ENCODE results near the gene MYLIP. TPM values are rescaled to one million over a fixed set of nuclear protein-coding genes. Genes with fewer than 3 reads are reported as not detected.

MYLIP gene
- total RNA-seq, 1 experiment from 2014 or later: 12.5 TPM

- Histone ChIP-seq H3K4me1 (ENCODE audit: insufficient read depth, low read length) (peaks cover 6% of the 10 kb centered on the region), H3K9ac (ENCODE audit: low read length) (no peak overlapping the region), H3K9me3 (ENCODE audit: low read length) (no peaks in the 10 kb centered on the region), H3K27me3 (ENCODE audit: low read length) (peaks cover 45% of the 10 kb centered on the region), H3K4me2 (ENCODE audit: low read length) (no peak overlapping the region), H3K79me2 (ENCODE audit: low read length) (peaks cover 19% of the 10 kb centered on the region), H3K36me3 (ENCODE audit: low read depth, low read length) (no peaks in the 10 kb centered on the region), H4K20me1 (ENCODE audit: low read length) (no peaks in the 10 kb centered on the region), H3F3A (ENCODE audit: low read length, unreplicated experiment) (no peaks in the 10 kb centered on the region), H3K4me3 (ENCODE audit: low read length) (no peak overlapping the region), H2AFZ (ENCODE audit: low read length) (no peak overlapping the region), H3K9me2 (replicated peaks; ENCODE audit: low read length) (no peaks in the 10 kb centered on the region), H3K27ac (ENCODE audit: low read length) (no peak overlapping the region)
- intact Hi-C loops (cut with micrococcal nuclease): loop anchor here (5.0 kb wide), 1 partner anchor 434 kb away; no protein-coding TSS in a partner anchor
- POLR2A ChIA-PET (ENCODE audit: unreplicated experiment): no interaction called here
- BruUV-seq (replicated peaks): no TSS peak
- DNase-seq: no peak
- CTCF ChIA-PET: interaction anchor here (0.7 kb wide), 1 partner anchor 82 kb away, joined by 6 read pairs; no protein-coding TSS in a partner anchor
- no peak for ATAC-seq
- TF ChIP-seq, protein P1, sequence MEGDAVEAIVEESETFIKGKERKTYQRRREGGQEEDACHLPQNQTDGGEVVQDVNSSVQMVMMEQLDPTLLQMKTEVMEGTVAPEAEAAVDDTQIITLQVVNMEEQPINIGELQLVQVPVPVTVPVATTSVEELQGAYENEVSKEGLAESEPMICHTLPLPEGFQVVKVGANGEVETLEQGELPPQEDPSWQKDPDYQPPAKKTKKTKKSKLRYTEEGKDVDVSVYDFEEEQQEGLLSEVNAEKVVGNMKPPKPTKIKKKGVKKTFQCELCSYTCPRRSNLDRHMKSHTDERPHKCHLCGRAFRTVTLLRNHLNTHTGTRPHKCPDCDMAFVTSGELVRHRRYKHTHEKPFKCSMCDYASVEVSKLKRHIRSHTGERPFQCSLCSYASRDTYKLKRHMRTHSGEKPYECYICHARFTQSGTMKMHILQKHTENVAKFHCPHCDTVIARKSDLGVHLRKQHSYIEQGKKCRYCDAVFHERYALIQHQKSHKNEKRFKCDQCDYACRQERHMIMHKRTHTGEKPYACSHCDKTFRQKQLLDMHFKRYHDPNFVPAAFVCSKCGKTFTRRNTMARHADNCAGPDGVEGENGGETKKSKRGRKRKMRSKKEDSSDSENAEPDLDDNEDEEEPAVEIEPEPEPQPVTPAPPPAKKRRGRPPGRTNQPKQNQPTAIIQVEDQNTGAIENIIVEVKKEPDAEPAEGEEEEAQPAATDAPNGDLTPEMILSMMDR (conservative IDR thresholded peaks at IDR 0.05; ENCODE audit: low read depth, low read length): no peak
- TF ChIP-seq EZH2phosphoT487 (IDR thresholded peaks at IDR 0.05; ENCODE audit: borderline replicate concordance, low read length): no peak
- TF ChIP-seq EZH2 (IDR thresholded peaks at IDR 0.05; ENCODE audit: low read length, unreplicated experiment): no peak
Measured at GRCh38 chr6:16126056-16126455, 2.8 kb upstream of the MYLIP start.

- Histone ChIP-seq H3K27ac (ENCODE audit: low read length) (no peak overlapping the region), H3K4me3 (ENCODE audit: low read length) (no peak overlapping the region), H3F3A (ENCODE audit: low read length, unreplicated experiment) (no peaks in the 10 kb centered on the region), H3K27me3 (ENCODE audit: low read length) (peaks cover 38% of the 10 kb centered on the region), H4K20me1 (ENCODE audit: low read length) (peaks cover 7% of the 10 kb centered on the region; the same call in 1 of the 2 replicates), H3K9ac (ENCODE audit: low read length) (no peak overlapping the region), H2AFZ (ENCODE audit: low read length) (no peak overlapping the region), H3K9me2 (replicated peaks; ENCODE audit: low read length) (no peaks in the 10 kb centered on the region), H3K79me2 (ENCODE audit: low read length) (peaks cover 27% of the 10 kb centered on the region), H3K9me3 (ENCODE audit: low read length) (no peaks in the 10 kb centered on the region), H3K4me1 (ENCODE audit: insufficient read depth, low read length) (peaks cover 14% of the 10 kb centered on the region), H3K36me3 (ENCODE audit: low read depth, low read length) (peaks cover 3% of the 10 kb centered on the region; the same call in 1 of the 2 replicates), H3K4me2 (ENCODE audit: low read length) (no peak overlapping the region)
- no peak for DNase-seq
- no peak for ATAC-seq
- no TSS peak for BruUV-seq (replicated peaks)
- TF ChIP-seq EZH2phosphoT487 (IDR thresholded peaks at IDR 0.05; ENCODE audit: borderline replicate concordance, low read length) (no peak), EZH2 (IDR thresholded peaks at IDR 0.05; ENCODE audit: low read length, unreplicated experiment) (no peak)
- TF ChIP-seq, protein P1 (conservative IDR thresholded peaks at IDR 0.05; ENCODE audit: low read depth, low read length): no peak
- POLR2A ChIA-PET (ENCODE audit: unreplicated experiment): no interaction called here
- intact Hi-C loops (cut with micrococcal nuclease): loop anchor here (5.0 kb wide), 1 partner anchor 435 kb away; no protein-coding TSS in a partner anchor
- CTCF ChIA-PET: no interaction called here
Measured at GRCh38 chr6:16126861-16127260, 2.0 kb upstream of the MYLIP start.

GRCh38 chr6:16127471-16127870, 1.4 kb upstream of the MYLIP start:
- no peak for TF ChIP-seq EZH2phosphoT487 (IDR thresholded peaks at IDR 0.05; ENCODE audit: borderline replicate concordance, low read length)
- no peak for TF ChIP-seq EZH2 (IDR thresholded peaks at IDR 0.05; ENCODE audit: low read length, unreplicated experiment)
- TF ChIP-seq, protein P1 (conservative IDR thresholded peaks at IDR 0.05; ENCODE audit: low read depth, low read length): no peak
- H3K9me3 ChIP-seq (ENCODE audit: low read length): no peaks in the 10 kb centered on the region
- no peak overlapping the region for H2AFZ ChIP-seq (ENCODE audit: low read length)
- DNase-seq: no peak
- no TSS peak for BruUV-seq (replicated peaks)
- no peaks in the 10 kb centered on the region for H3F3A ChIP-seq (ENCODE audit: low read length, unreplicated experiment)
- H3K4me1 ChIP-seq (ENCODE audit: insufficient read depth, low read length): peaks cover 20% of the 10 kb centered on the region
- H3K9me2 ChIP-seq (replicated peaks; ENCODE audit: low read length): no peaks in the 10 kb centered on the region
- H3K4me2 ChIP-seq (ENCODE audit: low read length): no peak overlapping the region
- ATAC-seq: no peak
- no peak overlapping the region for H3K9ac ChIP-seq (ENCODE audit: low read length)
- H3K4me3 ChIP-seq (ENCODE audit: low read length): no peak overlapping the region
- CTCF ChIA-PET: interaction anchor here (0.6 kb wide), 1 partner anchor 359 kb away, joined by 3 read pairs; no protein-coding TSS in a partner anchor
- H4K20me1 ChIP-seq (ENCODE audit: low read length): peaks cover 7% of the 10 kb centered on the region; the same call in 1 of the 2 replicates
- peaks cover 3% of the 10 kb centered on the region; the same call in 1 of the 2 replicates for H3K36me3 ChIP-seq (ENCODE audit: low read depth, low read length)
- POLR2A ChIA-PET (ENCODE audit: unreplicated experiment): no interaction called here
- peaks cover 33% of the 10 kb centered on the region for H3K79me2 ChIP-seq (ENCODE audit: low read length)
- intact Hi-C loops (cut with micrococcal nuclease): loop anchor here (5.0 kb wide), 1 partner anchor 435 kb away; no protein-coding TSS in a partner anchor
- no peak overlapping the region for H3K27ac ChIP-seq (ENCODE audit: low read length)
- H3K27me3 ChIP-seq (ENCODE audit: low read length): peaks cover 32% of the 10 kb centered on the region

Measured in PC-3 (cell line).